ENCODE measurements around the gene COL19A1. TPM values are rescaled to one million over a fixed set of nuclear protein-coding genes. Genes with fewer than 3 reads are reported as not detected.

Gene COL19A1
- total and polyA plus RNA-seq, 4 donors = 0.09 to 4.4 (median 0.80) TPM; not detected in 1

DNA sequence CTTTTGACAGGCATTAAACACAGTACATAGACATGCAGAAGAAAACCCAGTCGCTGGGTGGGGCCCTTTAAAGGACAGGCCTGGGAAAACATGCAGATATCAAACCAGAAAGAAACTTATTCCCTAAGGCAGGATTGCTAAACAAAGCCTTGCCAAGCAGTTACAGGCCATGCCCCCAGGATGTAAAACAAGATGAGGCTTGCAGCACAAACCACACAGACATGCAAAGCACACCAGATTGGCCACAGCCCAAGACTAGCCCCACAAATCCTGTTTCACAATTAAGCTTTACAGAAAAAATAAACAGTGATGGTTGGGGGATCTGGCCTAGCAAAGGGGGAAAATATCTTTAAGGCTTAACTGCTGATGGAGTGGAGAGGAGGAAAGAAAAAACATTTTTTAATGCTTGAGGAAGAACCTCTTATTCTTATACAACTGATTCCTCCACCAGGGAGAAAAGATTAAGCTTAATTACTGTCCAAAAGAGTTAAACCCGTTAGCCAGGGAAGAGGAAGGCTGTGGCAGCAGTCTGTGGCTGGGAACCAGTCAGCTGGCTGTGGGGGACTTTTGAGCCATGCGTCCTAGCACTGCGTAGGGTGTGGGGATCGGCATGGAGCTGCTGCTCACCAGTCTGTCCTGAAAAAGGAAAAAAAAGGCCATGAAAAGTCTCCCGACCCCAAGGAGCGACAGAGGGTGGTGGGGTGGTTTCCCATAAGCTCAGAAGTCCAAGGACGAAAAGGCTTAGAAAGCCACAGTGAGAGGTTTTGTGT, 28.4 kb downstream of the COL19A1 start:
- WGBS, 2 donors = 77 to 79% methylated on average over 8 of the region's 8 CpGs

DNA sequence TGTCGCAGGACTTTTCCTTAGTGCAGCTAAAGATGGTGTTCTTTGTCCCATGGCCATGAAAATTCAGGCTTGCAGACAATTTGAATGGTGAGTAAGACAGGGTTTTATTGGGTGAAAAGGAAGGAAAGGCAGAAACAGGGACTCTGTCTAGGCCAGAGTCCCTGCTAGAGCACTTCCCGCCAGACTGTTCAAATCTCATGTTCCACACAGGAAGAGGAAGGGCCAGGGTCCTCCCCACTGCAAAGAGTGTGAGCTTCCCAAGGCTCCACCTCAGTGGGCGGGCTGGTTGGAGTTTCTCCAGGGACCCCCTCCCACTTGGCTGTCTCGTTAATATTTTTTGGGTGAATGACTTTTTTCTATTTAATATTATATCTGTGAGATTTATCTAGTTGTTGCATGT, 29.0 kb downstream of the COL19A1 start:
- Histone ChIP-seq H3K4me3 (no peak overlapping the region), H3K27me3 (ENCODE audit: control insufficient read depth in 3 of 3, insufficient read depth in 3 of 3, low read length in 2 of 3) (no peaks in the 10 kb centered on the region), H3K36me3 (ENCODE audit: control insufficient read depth in 4 of 4, insufficient read depth in 4 of 4, low read length in 4 of 4) (no peaks in the 10 kb centered on the region), H3K9me3 (ENCODE audit: control insufficient read depth in 4 of 4, insufficient read depth in 3 of 4, low read length in 3 of 4) (no peaks in the 10 kb centered on the region), H3K27ac (ENCODE audit: low read depth in 1 of 2, low read length in 1 of 2) (no peak overlapping the region), H3K4me1 (ENCODE audit: control insufficient read depth in 5 of 5, insufficient read depth in 5 of 5, low read length in 5 of 5) (peaks cover 0 to 7% (median 0%) of the 10 kb centered on the region in 5 donors), H3K9ac (ENCODE audit: insufficient read depth in 1 of 2, low read length in 2 of 2) (no peak overlapping the region)
- TF ChIP-seq, protein P1, sequence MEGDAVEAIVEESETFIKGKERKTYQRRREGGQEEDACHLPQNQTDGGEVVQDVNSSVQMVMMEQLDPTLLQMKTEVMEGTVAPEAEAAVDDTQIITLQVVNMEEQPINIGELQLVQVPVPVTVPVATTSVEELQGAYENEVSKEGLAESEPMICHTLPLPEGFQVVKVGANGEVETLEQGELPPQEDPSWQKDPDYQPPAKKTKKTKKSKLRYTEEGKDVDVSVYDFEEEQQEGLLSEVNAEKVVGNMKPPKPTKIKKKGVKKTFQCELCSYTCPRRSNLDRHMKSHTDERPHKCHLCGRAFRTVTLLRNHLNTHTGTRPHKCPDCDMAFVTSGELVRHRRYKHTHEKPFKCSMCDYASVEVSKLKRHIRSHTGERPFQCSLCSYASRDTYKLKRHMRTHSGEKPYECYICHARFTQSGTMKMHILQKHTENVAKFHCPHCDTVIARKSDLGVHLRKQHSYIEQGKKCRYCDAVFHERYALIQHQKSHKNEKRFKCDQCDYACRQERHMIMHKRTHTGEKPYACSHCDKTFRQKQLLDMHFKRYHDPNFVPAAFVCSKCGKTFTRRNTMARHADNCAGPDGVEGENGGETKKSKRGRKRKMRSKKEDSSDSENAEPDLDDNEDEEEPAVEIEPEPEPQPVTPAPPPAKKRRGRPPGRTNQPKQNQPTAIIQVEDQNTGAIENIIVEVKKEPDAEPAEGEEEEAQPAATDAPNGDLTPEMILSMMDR (IDR thresholded peaks at IDR 0.05; ENCODE audit: control extremely low read depth, extremely low read depth) = no peak
- no peak for DNase-seq
- WGBS, 2 donors = 93% methylated on average over 4 of the region's 4 CpGs
- ATAC-seq (ENCODE audit: insufficient read depth, low FRiP score) = no peak

More for the DNA sequence above, 28.4 kb downstream of the COL19A1 start:
- TF ChIP-seq, protein P1 (IDR thresholded peaks at IDR 0.05; ENCODE audit: control extremely low read depth, extremely low read depth) = no peak
- Histone ChIP-seq H3K9ac (ENCODE audit: insufficient read depth in 1 of 2, low read length in 2 of 2) (no peak overlapping the region), H3K36me3 (ENCODE audit: control insufficient read depth in 4 of 4, insufficient read depth in 4 of 4, low read length in 4 of 4) (no peaks in the 10 kb centered on the region), H3K9me3 (ENCODE audit: control insufficient read depth in 4 of 4, insufficient read depth in 3 of 4, low read length in 3 of 4) (no peaks in the 10 kb centered on the region), H3K27ac (ENCODE audit: low read depth in 1 of 2, low read length in 1 of 2) (no peak overlapping the region), H3K4me1 (ENCODE audit: control insufficient read depth in 5 of 5, insufficient read depth in 5 of 5, low read length in 5 of 5) (peaks cover 0 to 7% (median 0%) of the 10 kb centered on the region in 5 donors), H3K27me3 (ENCODE audit: control insufficient read depth in 3 of 3, insufficient read depth in 3 of 3, low read length in 2 of 3) (no peaks in the 10 kb centered on the region), H3K4me3 (no peak overlapping the region)
- peak; percentile 37 to 65 (median 42) for DNase-seq
- no peak for ATAC-seq (ENCODE audit: insufficient read depth, low FRiP score)

DNA sequence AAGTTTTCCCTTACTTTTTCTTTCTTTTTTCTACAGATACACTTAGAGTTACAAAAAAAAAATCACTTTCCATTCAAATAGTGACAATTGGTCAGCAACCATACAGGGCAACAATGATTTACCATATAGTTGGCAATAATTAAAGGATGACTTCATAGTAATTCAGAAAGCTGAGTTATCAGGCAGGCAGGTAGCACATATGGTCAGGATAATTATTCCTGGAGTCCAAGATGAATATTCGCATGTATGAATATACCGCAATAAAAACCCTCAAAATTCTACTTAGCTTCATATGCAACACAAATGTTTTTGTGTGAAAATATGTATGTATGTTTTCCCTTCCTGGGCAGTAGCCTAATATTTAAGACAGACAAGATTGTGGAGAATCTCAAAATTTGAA, 34.5 kb downstream of the COL19A1 start:
- Histone ChIP-seq H3K4me3 (no peak overlapping the region), H3K4me1 (ENCODE audit: control insufficient read depth in 5 of 5, insufficient read depth in 5 of 5, low read length in 5 of 5) (no peaks in the 10 kb centered on the region), H3K9ac (ENCODE audit: insufficient read depth in 1 of 2, low read length in 2 of 2) (no peak overlapping the region), H3K27ac (ENCODE audit: low read depth in 1 of 2, low read length in 1 of 2) (no peak overlapping the region), H3K27me3 (ENCODE audit: control insufficient read depth in 3 of 3, insufficient read depth in 3 of 3, low read length in 2 of 3) (no peaks in the 10 kb centered on the region), H3K36me3 (ENCODE audit: control insufficient read depth in 4 of 4, insufficient read depth in 4 of 4, low read length in 4 of 4) (no peaks in the 10 kb centered on the region), H3K9me3 (ENCODE audit: control insufficient read depth in 4 of 4, insufficient read depth in 3 of 4, low read length in 3 of 4) (no peaks in the 10 kb centered on the region)
- ATAC-seq (ENCODE audit: insufficient read depth, low FRiP score) (no peak), DNase-seq (no peak)
- TF ChIP-seq, protein P1 (IDR thresholded peaks at IDR 0.05; ENCODE audit: control extremely low read depth, extremely low read depth) = no peak
- WGBS, 2 donors = 96 to 98% methylated on average over 2 of the region's 2 CpGs
